Measurements from ENCODE around the gene SAAL1.

SAAL1 gene

DNA sequence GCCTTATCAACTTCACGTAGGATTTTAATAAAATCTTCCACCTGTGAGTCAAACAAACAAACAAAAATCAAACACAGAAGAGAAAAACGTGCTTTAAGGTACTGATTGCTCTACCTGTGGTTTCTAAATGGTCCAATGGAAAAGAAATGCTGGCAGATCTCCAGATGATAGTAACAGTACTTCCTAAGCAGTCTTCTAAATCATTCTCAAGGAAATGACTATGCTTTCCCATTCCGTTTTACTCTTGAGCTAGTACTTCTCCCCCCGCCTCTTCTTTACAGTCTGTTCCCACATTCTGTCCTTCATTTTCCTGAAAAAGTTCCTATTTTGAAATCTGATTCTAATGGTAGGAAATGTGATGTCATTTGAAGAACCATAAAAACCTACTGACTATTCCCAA is 25.4 kb downstream of the SAAL1 start:
- Histone ChIP-seq H3K27me3 (ENCODE audit: low read depth, low read length) (no peaks in the 10 kb centered on the region), H3K9me3 (ENCODE audit: control insufficient read depth in 1 of 2, low read length in 2 of 2) (no peaks in the 10 kb centered on the region), H3K27ac (ENCODE audit: low read length) (no peak overlapping the region), H3K36me3 (ENCODE audit: control insufficient read depth in 1 of 2, insufficient read depth in 2 of 2, low read length in 2 of 2) (peaks cover 15 to 29% of the 10 kb centered on the region in 2 donors), H3K4me1 (ENCODE audit: control insufficient read depth in 1 of 2, insufficient read depth in 2 of 2, low read length in 2 of 2) (no peaks in the 10 kb centered on the region), H3K4me3 (ENCODE audit: low read depth in 1 of 2, low read length in 2 of 2) (no peak overlapping the region)

DNA sequence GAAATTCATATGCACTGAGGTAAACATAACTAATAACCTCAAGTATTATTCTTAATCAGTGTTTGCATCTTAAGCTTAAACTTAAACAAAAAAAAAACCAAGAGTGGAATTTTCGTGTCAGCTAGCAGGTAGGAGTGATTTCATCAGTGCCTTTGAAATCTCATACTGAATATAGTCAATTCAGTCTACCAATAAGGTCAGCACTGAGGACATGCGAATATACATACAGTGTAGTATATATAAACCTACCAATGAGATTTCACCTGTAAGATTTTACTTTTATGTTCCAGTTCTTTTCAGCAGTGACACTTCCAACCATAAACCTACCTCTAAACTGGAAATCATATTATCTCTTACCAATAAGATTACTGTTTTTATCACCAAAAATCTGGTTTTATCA is 27.0 kb downstream of the SAAL1 start:
- Histone ChIP-seq H3K9me3 (ENCODE audit: control insufficient read depth in 1 of 2, low read length in 2 of 2) (no peaks in the 10 kb centered on the region), H3K27ac (ENCODE audit: low read length) (no peak overlapping the region), H3K36me3 (ENCODE audit: control insufficient read depth in 1 of 2, insufficient read depth in 2 of 2, low read length in 2 of 2) (peaks cover 11 to 24% of the 10 kb centered on the region in 2 donors), H3K4me1 (ENCODE audit: control insufficient read depth in 1 of 2, insufficient read depth in 2 of 2, low read length in 2 of 2) (no peaks in the 10 kb centered on the region), H3K27me3 (ENCODE audit: low read depth, low read length) (no peaks in the 10 kb centered on the region), H3K4me3 (ENCODE audit: low read depth in 1 of 2, low read length in 2 of 2) (no peak overlapping the region)

DNA sequence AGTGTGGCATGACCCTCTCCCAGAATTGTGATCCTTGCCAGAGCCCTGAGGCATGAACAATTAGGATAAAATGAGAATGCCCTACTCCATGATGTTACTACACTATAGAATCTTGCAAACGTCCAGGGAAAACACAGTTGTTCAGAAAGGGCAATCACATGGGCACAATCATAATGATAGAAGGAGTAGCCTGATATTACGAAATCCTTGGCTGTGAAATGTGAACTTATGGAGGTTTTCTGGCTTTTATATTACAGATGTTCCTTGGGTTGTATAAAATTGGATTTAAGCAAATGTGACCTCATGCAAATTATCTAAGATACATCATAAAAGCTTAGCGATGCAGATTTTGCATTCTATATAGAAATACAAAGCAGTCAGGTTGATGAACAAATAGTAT is 30.4 kb downstream of the SAAL1 start:
- peaks cover 2 to 7% of the 10 kb centered on the region in 2 donors for H3K36me3 ChIP-seq (ENCODE audit: control insufficient read depth in 1 of 2, insufficient read depth in 2 of 2, low read length in 2 of 2)
- no peaks in the 10 kb centered on the region for H3K9me3 ChIP-seq (ENCODE audit: control insufficient read depth in 1 of 2, low read length in 2 of 2)
- H3K27me3 ChIP-seq (ENCODE audit: low read depth, low read length), result no peaks in the 10 kb centered on the region
- H3K27ac ChIP-seq (ENCODE audit: low read length), result no peak overlapping the region
- no peak overlapping the region for H3K4me3 ChIP-seq (ENCODE audit: low read depth in 1 of 2, low read length in 2 of 2)
- no peaks in the 10 kb centered on the region for H3K4me1 ChIP-seq (ENCODE audit: control insufficient read depth in 1 of 2, insufficient read depth in 2 of 2, low read length in 2 of 2)

DNA sequence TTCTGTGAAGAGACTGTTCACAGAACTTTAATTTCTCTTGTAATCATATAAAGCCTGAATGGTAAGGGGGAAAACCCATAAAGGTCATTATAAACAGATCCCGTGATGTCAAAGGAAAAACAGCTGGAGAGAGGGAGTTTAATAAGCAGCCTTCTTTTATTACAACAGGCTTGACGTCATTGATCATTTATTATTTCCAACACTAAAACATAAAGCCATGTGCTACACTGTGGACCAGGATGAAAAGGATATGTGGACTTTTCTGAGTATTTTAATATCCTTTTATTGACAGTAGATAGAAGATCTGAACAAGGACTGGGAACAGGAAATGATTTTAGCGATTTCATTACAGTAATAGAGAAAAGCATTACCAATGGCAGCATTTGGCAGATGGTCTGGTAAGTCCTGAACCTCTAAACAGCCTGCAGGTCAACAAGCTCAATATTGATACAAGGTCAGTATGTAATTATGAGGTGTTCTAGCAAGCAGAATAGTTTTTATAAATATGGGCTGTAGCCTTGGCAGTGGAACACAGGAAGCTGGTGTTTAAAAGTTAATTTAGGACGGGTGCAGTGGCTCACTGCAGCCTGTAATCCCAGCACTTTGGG is 34.7 kb downstream of the SAAL1 start:
- H3K27me3 ChIP-seq (ENCODE audit: low read depth, low read length), result no peaks in the 10 kb centered on the region
- no peaks in the 10 kb centered on the region for H3K4me1 ChIP-seq (ENCODE audit: control insufficient read depth in 1 of 2, insufficient read depth in 2 of 2, low read length in 2 of 2)
- no peak overlapping the region for H3K27ac ChIP-seq (ENCODE audit: low read length)
- no peaks in the 10 kb centered on the region for H3K9me3 ChIP-seq (ENCODE audit: control insufficient read depth in 1 of 2, low read length in 2 of 2)
- no peaks in the 10 kb centered on the region for H3K36me3 ChIP-seq (ENCODE audit: control insufficient read depth in 1 of 2, insufficient read depth in 2 of 2, low read length in 2 of 2)
- H3K4me3 ChIP-seq (ENCODE audit: low read depth in 1 of 2, low read length in 2 of 2), result no peak overlapping the region

DNA sequence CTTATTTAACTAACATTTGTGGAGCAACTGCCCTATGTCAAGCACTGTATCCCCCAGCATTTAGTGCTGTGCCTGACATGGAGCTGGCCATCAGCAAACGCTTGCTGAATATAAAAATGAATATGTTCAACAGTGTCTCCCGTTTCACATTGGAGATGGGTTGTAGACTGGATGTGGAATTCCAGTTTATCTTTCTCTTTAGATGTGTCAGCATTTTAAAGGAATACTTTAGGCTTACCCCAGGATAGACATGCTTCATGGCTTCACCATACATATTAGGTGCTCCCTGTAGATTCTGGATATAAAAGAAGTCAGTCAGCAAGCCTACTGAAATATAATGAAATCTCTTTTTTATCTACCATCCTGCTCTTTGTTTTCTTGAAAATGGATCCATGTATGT is 38.5 kb downstream of the SAAL1 start:
- Histone ChIP-seq H3K4me1 (ENCODE audit: control insufficient read depth in 1 of 2, insufficient read depth in 2 of 2, low read length in 2 of 2) (no peaks in the 10 kb centered on the region), H3K36me3 (ENCODE audit: control insufficient read depth in 1 of 2, insufficient read depth in 2 of 2, low read length in 2 of 2) (no peaks in the 10 kb centered on the region), H3K27ac (ENCODE audit: low read length) (no peak overlapping the region), H3K9me3 (ENCODE audit: control insufficient read depth in 1 of 2, low read length in 2 of 2) (no peaks in the 10 kb centered on the region), H3K27me3 (ENCODE audit: low read depth, low read length) (no peaks in the 10 kb centered on the region), H3K4me3 (ENCODE audit: low read depth in 1 of 2, low read length in 2 of 2) (no peak overlapping the region)

DNA sequence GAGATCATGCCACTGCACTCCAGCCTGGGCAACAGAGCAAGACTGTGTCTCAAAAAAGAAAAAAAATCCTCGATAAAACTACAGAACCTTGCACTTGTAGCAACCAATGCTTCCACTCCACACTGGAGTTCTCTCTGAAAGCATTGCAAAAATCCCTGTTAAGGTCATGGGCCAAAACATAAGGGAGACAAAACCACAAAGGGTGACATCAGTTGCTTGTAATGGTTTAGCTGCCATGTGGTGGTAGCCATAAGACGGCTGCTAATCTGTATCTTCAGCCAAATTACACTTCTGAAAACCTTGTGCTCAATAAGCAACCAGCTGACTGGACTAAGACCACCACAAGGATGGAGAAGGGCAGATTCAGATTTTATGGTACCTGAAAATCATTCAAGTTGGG is 39.3 kb downstream of the SAAL1 start:
- Histone ChIP-seq H3K27ac (ENCODE audit: low read length) (no peak overlapping the region), H3K9me3 (ENCODE audit: control insufficient read depth in 1 of 2, low read length in 2 of 2) (no peaks in the 10 kb centered on the region), H3K4me1 (ENCODE audit: control insufficient read depth in 1 of 2, insufficient read depth in 2 of 2, low read length in 2 of 2) (no peaks in the 10 kb centered on the region), H3K36me3 (ENCODE audit: control insufficient read depth in 1 of 2, insufficient read depth in 2 of 2, low read length in 2 of 2) (no peaks in the 10 kb centered on the region), H3K27me3 (ENCODE audit: low read depth, low read length) (no peaks in the 10 kb centered on the region), H3K4me3 (ENCODE audit: low read depth in 1 of 2, low read length in 2 of 2) (no peak overlapping the region)

DNA sequence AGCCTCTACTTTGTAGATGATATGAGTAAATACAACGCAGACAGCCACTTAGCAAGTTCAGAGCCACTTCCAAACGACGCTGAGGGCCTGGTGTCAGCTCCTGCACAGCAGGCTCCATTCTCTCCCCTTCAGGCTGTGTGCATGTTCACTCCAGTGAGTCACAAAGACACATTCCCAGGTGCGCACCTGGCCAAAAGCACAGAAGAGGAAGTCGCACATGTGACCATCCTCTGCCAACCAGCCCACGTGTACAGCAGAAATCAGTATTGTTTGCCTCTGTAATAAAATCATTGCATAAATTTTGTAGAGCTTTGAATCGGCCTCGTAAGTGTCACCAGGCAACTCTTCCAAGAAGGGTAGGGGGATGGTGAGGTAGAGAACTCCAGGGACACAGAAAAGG is 40.3 kb downstream of the SAAL1 start:
- Histone ChIP-seq H3K36me3 (ENCODE audit: control insufficient read depth in 1 of 2, insufficient read depth in 2 of 2, low read length in 2 of 2) (no peaks in the 10 kb centered on the region), H3K27me3 (ENCODE audit: low read depth, low read length) (no peaks in the 10 kb centered on the region), H3K4me1 (ENCODE audit: control insufficient read depth in 1 of 2, insufficient read depth in 2 of 2, low read length in 2 of 2) (no peaks in the 10 kb centered on the region), H3K9me3 (ENCODE audit: control insufficient read depth in 1 of 2, low read length in 2 of 2) (no peaks in the 10 kb centered on the region), H3K4me3 (ENCODE audit: low read depth in 1 of 2, low read length in 2 of 2) (no peak overlapping the region), H3K27ac (ENCODE audit: low read length) (no peak overlapping the region)

DNA sequence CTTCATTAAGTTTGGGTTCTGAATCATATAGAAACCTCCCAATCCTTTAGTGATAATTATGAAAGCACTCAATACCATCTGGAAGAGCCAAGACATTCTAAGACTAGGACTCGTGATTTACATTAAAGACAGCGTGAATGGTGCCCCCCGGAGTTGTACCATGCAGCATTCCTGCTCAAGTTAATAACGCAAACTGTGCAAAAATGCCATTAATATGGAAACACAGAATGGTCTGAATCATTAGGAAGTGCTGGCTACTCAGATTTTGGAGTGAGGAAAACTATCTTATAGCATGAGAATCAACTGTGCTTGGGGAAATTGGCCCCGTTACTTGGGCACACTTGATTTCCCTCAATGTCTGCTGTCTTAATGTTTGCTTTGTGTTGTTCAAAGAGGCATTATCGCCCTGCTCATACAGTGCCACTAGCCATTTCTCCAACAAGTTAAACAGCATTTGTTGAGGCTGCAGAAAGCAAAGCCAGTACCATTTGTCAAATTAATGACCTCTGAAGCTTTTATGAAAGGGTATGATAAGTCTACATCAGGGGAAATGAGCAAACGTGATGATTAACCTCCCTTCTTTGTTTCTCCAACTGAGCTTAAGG is 41.3 kb downstream of the SAAL1 start:
- Histone ChIP-seq H3K4me3 (ENCODE audit: low read depth in 1 of 2, low read length in 2 of 2) (no peak overlapping the region), H3K9me3 (ENCODE audit: control insufficient read depth in 1 of 2, low read length in 2 of 2) (no peaks in the 10 kb centered on the region), H3K4me1 (ENCODE audit: control insufficient read depth in 1 of 2, insufficient read depth in 2 of 2, low read length in 2 of 2) (no peaks in the 10 kb centered on the region), H3K36me3 (ENCODE audit: control insufficient read depth in 1 of 2, insufficient read depth in 2 of 2, low read length in 2 of 2) (no peaks in the 10 kb centered on the region), H3K27ac (ENCODE audit: low read length) (no peak overlapping the region), H3K27me3 (ENCODE audit: low read depth, low read length) (no peaks in the 10 kb centered on the region)

DNA sequence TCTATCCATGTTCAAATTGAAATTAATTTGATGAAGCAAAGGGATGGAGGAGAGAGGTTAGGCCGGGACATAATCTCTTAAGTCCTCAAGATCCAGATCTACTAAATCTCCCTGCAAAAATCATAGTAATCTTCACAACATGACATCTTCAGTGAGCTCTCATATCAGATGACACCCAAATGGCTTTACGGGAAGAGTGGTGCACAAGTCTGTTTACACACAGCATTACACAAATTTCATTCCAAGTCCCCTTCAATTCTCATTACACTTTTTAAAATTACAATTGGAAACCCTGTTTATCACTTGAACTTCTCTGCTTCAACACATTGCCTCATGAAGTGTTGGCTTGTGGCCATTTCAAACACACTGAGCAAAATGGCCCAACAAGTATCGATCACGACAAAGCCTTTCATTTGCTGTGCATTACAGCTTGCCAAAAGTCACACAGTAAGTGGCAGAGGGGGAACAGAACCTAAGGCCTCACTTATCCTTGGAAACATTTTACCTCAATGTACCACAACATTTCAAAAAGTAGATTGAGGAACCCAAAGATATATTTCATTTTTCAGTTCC is 41.9 kb downstream of the SAAL1 start:
- Histone ChIP-seq H3K4me1 (ENCODE audit: control insufficient read depth in 1 of 2, insufficient read depth in 2 of 2, low read length in 2 of 2) (no peaks in the 10 kb centered on the region), H3K36me3 (ENCODE audit: control insufficient read depth in 1 of 2, insufficient read depth in 2 of 2, low read length in 2 of 2) (no peaks in the 10 kb centered on the region), H3K27me3 (ENCODE audit: low read depth, low read length) (no peaks in the 10 kb centered on the region), H3K4me3 (ENCODE audit: low read depth in 1 of 2, low read length in 2 of 2) (no peak overlapping the region), H3K9me3 (ENCODE audit: control insufficient read depth in 1 of 2, low read length in 2 of 2) (no peaks in the 10 kb centered on the region), H3K27ac (ENCODE audit: low read length) (no peak overlapping the region)

DNA sequence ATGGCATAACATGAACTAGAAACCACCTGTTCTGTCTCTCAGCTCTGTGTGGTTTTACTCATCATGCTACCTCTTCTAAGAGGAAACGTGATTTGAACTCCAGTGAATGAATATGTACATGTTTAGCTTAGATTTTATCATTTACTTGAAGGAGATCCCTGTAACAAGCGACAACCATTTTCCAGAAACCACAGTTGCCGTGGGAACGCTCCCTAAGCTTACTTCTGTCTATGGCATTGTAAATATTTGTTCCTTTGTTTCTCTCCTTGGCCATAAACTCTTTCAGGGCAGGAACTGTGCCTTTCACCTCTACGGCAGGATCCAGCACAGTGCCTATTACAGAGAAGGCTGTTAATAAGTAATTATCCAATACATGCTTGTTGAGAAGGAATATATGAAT is 42.8 kb downstream of the SAAL1 start:
- no peaks in the 10 kb centered on the region for H3K36me3 ChIP-seq (ENCODE audit: control insufficient read depth in 1 of 2, insufficient read depth in 2 of 2, low read length in 2 of 2)
- H3K4me3 ChIP-seq (ENCODE audit: low read depth in 1 of 2, low read length in 2 of 2), result no peak overlapping the region
- no peak overlapping the region for H3K27ac ChIP-seq (ENCODE audit: low read length)
- H3K9me3 ChIP-seq (ENCODE audit: control insufficient read depth in 1 of 2, low read length in 2 of 2), result no peaks in the 10 kb centered on the region
- no peaks in the 10 kb centered on the region for H3K27me3 ChIP-seq (ENCODE audit: low read depth, low read length)
- no peaks in the 10 kb centered on the region for H3K4me1 ChIP-seq (ENCODE audit: control insufficient read depth in 1 of 2, insufficient read depth in 2 of 2, low read length in 2 of 2)

DNA sequence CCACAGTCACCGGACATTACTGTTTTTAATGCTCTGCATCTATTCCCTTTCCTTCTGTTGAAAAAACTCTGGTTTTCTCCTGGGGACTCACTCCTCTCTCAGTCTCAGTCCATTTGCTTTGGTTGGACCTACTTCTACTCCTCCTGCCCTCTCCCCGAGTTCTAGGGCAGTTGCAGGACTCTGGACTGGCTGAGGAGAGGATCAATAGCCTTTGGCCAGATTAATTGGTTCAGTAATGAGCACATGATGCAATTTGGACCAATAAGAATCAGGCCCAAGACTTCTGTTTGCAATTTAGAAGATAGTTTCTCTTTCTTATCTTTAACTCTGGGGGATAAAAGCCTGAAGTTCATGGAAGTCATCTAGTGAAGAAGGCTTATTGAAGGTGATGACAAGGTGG is 44.5 kb downstream of the SAAL1 start:
- H3K27me3 ChIP-seq (ENCODE audit: low read depth, low read length), result no peaks in the 10 kb centered on the region
- H3K27ac ChIP-seq (ENCODE audit: low read length), result no peak overlapping the region
- H3K9me3 ChIP-seq (ENCODE audit: control insufficient read depth in 1 of 2, low read length in 2 of 2), result no peaks in the 10 kb centered on the region
- H3K36me3 ChIP-seq (ENCODE audit: control insufficient read depth in 1 of 2, insufficient read depth in 2 of 2, low read length in 2 of 2), result no peaks in the 10 kb centered on the region
- H3K4me3 ChIP-seq (ENCODE audit: low read depth in 1 of 2, low read length in 2 of 2), result no peak overlapping the region
- no peaks in the 10 kb centered on the region for H3K4me1 ChIP-seq (ENCODE audit: control insufficient read depth in 1 of 2, insufficient read depth in 2 of 2, low read length in 2 of 2)
